GM12875 (cell line): ENCODE measurements around the gene RNH1.

Experiments used
- H3K4me3 ChIP-seq: one replicate; pipeline ENCODE4 v1.5.1; 2011; ENCODE audit warnings: low read depth, low read length, control low read depth
- CTCF ChIP-seq: IDR thresholded peaks from 2 replicates; pipeline ENCODE4 v1.5.1; 2011; ENCODE audit warnings: low read depth, mild to moderate bottlenecking, control low read depth, inconsistent platforms, low read length, moderate library complexity, borderline replicate concordance; ENCODE audit not compliant: insufficient read depth

Gene RNH1

GRCh38 chr11:531919-532526 is 25.0 kb upstream of the RNH1 start:
- no peak for TF ChIP-seq CTCF
- H3K4me3 ChIP-seq: no peak overlapping the region

GRCh38 chr11:530960-531831 is 24.2 kb upstream of the RNH1 start:
- no peak for TF ChIP-seq CTCF
- H3K4me3 ChIP-seq: no peak overlapping the region

- TF ChIP-seq CTCF: no peak
These were observed 22.8 kb upstream of the RNH1 start for GRCh38 chr11:529728-530411.

GRCh38 chr11:528815-529727 is 22.0 kb upstream of the RNH1 start:
- H3K4me3 ChIP-seq: no peak overlapping the region
- no peak for TF ChIP-seq CTCF

More at GRCh38 chr11:529728-530411, 22.8 kb upstream of the RNH1 start:
- no peak overlapping the region for H3K4me3 ChIP-seq

- H3K4me3 ChIP-seq: no peak overlapping the region
- TF ChIP-seq CTCF: no peak
These were observed 21.2 kb upstream of the RNH1 start for GRCh38 chr11:528166-528814.

GRCh38 chr11:526192-526591 is 19.1 kb upstream of the RNH1 start:
- H3K4me3 ChIP-seq: no peak overlapping the region
- no peak for TF ChIP-seq CTCF
